Measurements from ENCODE around the gene CREBBP.

The CREBBP gene

DNA sequence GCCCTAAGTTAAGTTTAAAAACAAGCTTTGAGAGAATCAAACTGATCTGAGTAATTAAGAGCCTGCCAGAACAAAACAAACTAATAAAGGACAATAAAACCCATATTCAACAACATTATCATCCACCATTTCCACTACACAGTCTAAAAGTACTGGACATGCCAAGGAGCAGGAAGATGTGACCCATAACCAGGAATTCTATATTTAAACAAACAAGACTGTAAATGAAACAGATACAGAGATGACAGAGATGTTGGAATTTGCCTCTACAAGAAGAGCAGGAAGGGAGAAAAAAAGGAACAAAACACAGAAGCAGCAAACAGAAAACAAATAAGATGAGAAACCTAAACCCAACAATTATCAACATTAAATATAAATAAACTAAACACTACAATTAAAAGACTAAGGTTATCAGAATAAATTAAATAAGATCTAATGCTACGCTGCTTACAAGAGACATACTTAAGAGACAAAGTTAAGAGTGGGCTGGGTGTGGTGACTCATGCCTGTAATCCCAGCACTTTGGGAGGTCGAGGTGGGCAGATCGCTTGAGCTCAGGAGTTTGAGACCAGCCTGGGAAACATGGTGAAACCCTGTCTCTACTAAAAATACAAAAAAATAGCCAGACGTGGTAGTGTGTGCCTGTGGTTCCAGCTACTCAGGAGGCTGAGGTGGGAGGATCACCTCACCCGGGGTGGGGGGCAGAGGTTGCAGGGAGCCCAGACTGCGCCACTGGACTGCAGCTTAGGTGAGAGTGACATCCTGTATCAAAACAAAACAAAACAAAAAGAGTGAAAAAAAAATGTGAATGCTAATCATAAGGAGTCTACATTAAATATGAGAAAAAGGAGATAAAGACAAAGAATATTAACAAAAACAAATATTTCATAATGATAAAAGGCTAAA, 50.6 kb downstream of the CREBBP start:
- H3K36me3 ChIP-seq (ENCODE audit: insufficient read depth), result no peaks in the 10 kb centered on the region
- no peak overlapping the region for H3K4me3 ChIP-seq (IDR thresholded peaks at IDR 0.05; ENCODE audit: insufficient read depth, low read depth, low read length)

DNA sequence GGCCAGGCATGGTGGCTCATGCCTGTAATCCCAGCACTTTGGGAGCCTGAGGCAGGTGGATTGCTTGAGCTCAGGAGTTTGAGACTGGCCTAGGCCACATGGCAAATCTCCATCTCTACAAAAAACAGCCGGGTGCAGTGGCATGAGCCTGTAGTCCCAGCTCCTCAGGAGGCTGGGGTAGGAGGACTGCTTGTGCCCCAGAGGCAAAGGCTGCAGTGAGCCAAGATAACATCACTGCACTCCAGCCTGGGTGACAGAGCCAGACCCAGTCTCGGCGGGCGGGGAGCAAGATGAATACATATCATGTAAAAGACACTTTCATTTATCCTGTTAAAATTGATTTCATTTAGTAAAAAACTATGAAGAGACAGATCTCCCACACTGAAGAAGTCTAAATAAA, 54.6 kb downstream of the CREBBP start:
- H4K20me1 ChIP-seq (ENCODE audit: insufficient read depth), result peaks cover 14% of the 10 kb centered on the region
- no peaks in the 10 kb centered on the region for H3K36me3 ChIP-seq (ENCODE audit: insufficient read depth)
- no peak overlapping the region for H3K4me3 ChIP-seq (IDR thresholded peaks at IDR 0.05; ENCODE audit: insufficient read depth, low read depth, low read length)
- H3K4me1 ChIP-seq (ENCODE audit: low read depth, poor library complexity, severe bottlenecking), result peaks cover 23% of the 10 kb centered on the region
- no peaks in the 10 kb centered on the region for H3K27me3 ChIP-seq (ENCODE audit: insufficient read depth, low read depth)
- H2AFZ ChIP-seq (ENCODE audit: low read depth), result no peak overlapping the region
- no peak overlapping the region; the same call in 1 of the 2 replicates for H3K27ac ChIP-seq
- H3K4me2 ChIP-seq, result peak overlapping the region; percentile 42; the same call in 1 of the 2 replicates
- no peak overlapping the region for H3K9ac ChIP-seq
- H3K79me2 ChIP-seq (ENCODE audit: insufficient read depth, low read depth), result peaks cover 99% of the 10 kb centered on the region
- TF ChIP-seq, protein P1, sequence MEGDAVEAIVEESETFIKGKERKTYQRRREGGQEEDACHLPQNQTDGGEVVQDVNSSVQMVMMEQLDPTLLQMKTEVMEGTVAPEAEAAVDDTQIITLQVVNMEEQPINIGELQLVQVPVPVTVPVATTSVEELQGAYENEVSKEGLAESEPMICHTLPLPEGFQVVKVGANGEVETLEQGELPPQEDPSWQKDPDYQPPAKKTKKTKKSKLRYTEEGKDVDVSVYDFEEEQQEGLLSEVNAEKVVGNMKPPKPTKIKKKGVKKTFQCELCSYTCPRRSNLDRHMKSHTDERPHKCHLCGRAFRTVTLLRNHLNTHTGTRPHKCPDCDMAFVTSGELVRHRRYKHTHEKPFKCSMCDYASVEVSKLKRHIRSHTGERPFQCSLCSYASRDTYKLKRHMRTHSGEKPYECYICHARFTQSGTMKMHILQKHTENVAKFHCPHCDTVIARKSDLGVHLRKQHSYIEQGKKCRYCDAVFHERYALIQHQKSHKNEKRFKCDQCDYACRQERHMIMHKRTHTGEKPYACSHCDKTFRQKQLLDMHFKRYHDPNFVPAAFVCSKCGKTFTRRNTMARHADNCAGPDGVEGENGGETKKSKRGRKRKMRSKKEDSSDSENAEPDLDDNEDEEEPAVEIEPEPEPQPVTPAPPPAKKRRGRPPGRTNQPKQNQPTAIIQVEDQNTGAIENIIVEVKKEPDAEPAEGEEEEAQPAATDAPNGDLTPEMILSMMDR (conservative IDR thresholded peaks at IDR 0.05; ENCODE audit: low read depth, low read length), result no peak

More for the DNA sequence above, 50.6 kb downstream of the CREBBP start:
- Histone ChIP-seq H3K79me2 (ENCODE audit: insufficient read depth, low read depth) (peaks cover 99% of the 10 kb centered on the region), H3K27me3 (ENCODE audit: insufficient read depth, low read depth) (no peaks in the 10 kb centered on the region), H3K9ac (no peak overlapping the region), H3K4me1 (ENCODE audit: low read depth, poor library complexity, severe bottlenecking) (peaks cover 18% of the 10 kb centered on the region), H2AFZ (ENCODE audit: low read depth) (no peak overlapping the region), H3K27ac (no peak overlapping the region), H3K4me2 (no peak overlapping the region), H4K20me1 (ENCODE audit: insufficient read depth) (peaks cover 20% of the 10 kb centered on the region)
- TF ChIP-seq, protein P1 (conservative IDR thresholded peaks at IDR 0.05; ENCODE audit: low read depth, low read length), result no peak

DNA sequence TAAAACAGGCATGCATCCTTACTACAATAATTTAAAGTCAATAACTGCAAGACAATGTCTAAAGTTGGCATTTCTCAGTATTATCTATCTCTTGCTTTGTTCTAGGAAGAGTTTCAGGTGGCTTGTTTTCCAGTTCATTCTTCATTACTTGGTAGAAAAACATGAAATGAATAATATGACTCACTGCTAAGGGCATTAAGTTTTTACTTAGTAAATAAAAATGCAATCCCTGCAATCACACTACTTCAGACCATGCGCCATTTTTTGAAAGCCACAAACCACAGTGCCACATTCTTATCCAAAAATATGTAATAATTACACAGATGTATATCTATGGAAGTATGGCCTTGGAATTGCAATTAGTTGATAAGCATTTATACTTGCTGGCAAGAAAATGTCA, 55.4 kb downstream of the CREBBP start:
- TF ChIP-seq, protein P1 (conservative IDR thresholded peaks at IDR 0.05; ENCODE audit: low read depth, low read length), result no peak
- peaks cover 26% of the 10 kb centered on the region for H3K4me1 ChIP-seq (ENCODE audit: low read depth, poor library complexity, severe bottlenecking)
- H3K36me3 ChIP-seq (ENCODE audit: insufficient read depth), result no peaks in the 10 kb centered on the region
- peaks cover 20% of the 10 kb centered on the region for H4K20me1 ChIP-seq (ENCODE audit: insufficient read depth)
- H3K27me3 ChIP-seq (ENCODE audit: insufficient read depth, low read depth), result no peaks in the 10 kb centered on the region
- no peak overlapping the region for H3K9ac ChIP-seq
- H3K4me3 ChIP-seq (IDR thresholded peaks at IDR 0.05; ENCODE audit: insufficient read depth, low read depth, low read length), result no peak overlapping the region
- H3K4me2 ChIP-seq, result peak overlapping the region; percentile 42
- peaks cover 99% of the 10 kb centered on the region for H3K79me2 ChIP-seq (ENCODE audit: insufficient read depth, low read depth)
- no peak overlapping the region for H2AFZ ChIP-seq (ENCODE audit: low read depth)
- peak overlapping the region; percentile 28; the same call in 1 of the 2 replicates for H3K27ac ChIP-seq

DNA sequence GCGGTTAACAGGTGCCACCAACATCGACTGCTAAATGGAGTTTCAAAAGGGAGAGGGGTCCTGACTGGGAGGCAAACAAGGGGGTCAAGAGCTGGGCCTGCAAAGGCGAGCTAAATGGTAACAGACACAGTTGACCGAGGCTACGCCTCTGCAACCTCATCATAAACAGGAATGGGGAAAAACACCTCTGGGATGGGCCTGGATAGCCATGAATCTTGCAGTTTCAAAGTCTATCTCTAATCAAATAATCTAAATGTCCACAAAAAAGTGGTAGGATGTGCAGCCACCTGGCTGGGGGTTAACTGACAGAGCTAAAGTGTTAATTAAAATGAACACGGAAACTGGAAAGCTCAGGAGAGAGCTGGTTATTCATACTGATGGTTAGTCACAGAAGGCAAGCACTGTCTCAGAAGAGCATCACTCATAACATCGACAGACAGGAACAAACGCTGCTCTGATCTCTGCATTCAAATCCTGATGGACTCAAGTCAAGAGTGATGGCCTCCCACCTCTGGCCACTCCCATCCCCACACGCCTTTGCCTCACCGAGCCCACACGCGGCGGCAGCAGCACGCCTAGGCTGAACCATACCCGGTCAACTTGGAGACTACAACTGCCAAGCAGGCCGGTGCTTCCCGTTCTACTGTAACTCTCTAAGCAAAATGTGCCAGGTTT, 56.3 kb downstream of the CREBBP start:
- Histone ChIP-seq H3K27ac (no peak overlapping the region), H4K20me1 (ENCODE audit: insufficient read depth) (peaks cover 26% of the 10 kb centered on the region), H3K79me2 (ENCODE audit: insufficient read depth, low read depth) (peaks cover 99% of the 10 kb centered on the region), H3K27me3 (ENCODE audit: insufficient read depth, low read depth) (no peaks in the 10 kb centered on the region), H3K4me3 (IDR thresholded peaks at IDR 0.05; ENCODE audit: insufficient read depth, low read depth, low read length) (no peak overlapping the region), H3K36me3 (ENCODE audit: insufficient read depth) (no peaks in the 10 kb centered on the region), H3K4me1 (ENCODE audit: low read depth, poor library complexity, severe bottlenecking) (peaks cover 31% of the 10 kb centered on the region), H3K4me2 (no peak overlapping the region), H3K9ac (no peak overlapping the region), H2AFZ (ENCODE audit: low read depth) (no peak overlapping the region)
- TF ChIP-seq, protein P1 (conservative IDR thresholded peaks at IDR 0.05; ENCODE audit: low read depth, low read length), result no peak
